Caco-2 (cell line): ENCODE data around the gene NAA30. TPM values are rescaled to one million over a fixed set of nuclear protein-coding genes. Genes with fewer than 3 reads are reported as not detected.

Source experiments
- BruUV-seq: library from RNA; stranded (reverse); fragments of 400-500 nt; replicated peaks from 2 replicates; lab custom pipeline; 2021; lab: Mats Ljungman, UMichigan
- CTCF ChIA-PET: fragments of 300-600 bp; sonication (Branson Sonifier 250); formaldehyde crosslinking; loops from one replicate; lab custom pipeline; 2022; ENCODE audit warnings: antibody characterized with exemption; lab: Charles Lee
- POLR2A ChIA-PET: fragments of 300-600 bp; sonication (Branson Sonifier 250); formaldehyde crosslinking; loops from one replicate; lab custom pipeline; 2022; ENCODE audit warnings: antibody characterized with exemption; lab: Charles Lee
- DNase-seq, 2 experiments: peaks; one replicate each; pipeline versions ENCODE4 v3.0.0 to v3.0.0-alpha.2; 2020 to 2022
- H3K27me3 ChIP-seq: replicated peaks from 2 replicates; pipeline ENCODE4 v1.6.0; 2011; ENCODE audit warnings: low read length; ENCODE audit not compliant: control insufficient read depth, insufficient read depth
- H3K36me3 ChIP-seq: 2 replicates; pipeline ENCODE4 v1.5.1; 2011; ENCODE audit warnings: low read length; ENCODE audit not compliant: control insufficient read depth, insufficient read depth
- H3K4me1 ChIP-seq: fragments of 250-450 bp; sonication (Bioruptor Pico); 2 replicates; pipeline ENCODE4 v1.5.1; 2020; ENCODE audit warnings: mild to moderate bottlenecking
- H3K4me3 ChIP-seq: 2 replicates; pipeline ENCODE4 v1.5.1; 2011; ENCODE audit warnings: low read depth, mild to moderate bottlenecking, control low read depth, low read length
- H3K9me3 ChIP-seq: fragments of 250-450 bp; sonication (Bioruptor Pico); 2 replicates; pipeline ENCODE4 v1.5.1; 2020; ENCODE audit warnings: mild to moderate bottlenecking, moderate library complexity
- H3K27ac Mint-ChIP-seq: one replicate; pipeline ENCODE4 v1.8.0; 2022; ENCODE audit warnings: mixed read lengths; ENCODE audit not compliant: unreplicated experiment
- H3K27me3 Mint-ChIP-seq: one replicate; pipeline ENCODE4 v1.8.0; 2022; ENCODE audit warnings: mixed read lengths; ENCODE audit not compliant: insufficient read depth, unreplicated experiment
- H3K36me3 Mint-ChIP-seq: one replicate; pipeline ENCODE4 v1.8.0; 2022; ENCODE audit warnings: mild to moderate bottlenecking, mixed read lengths; ENCODE audit not compliant: insufficient read depth, unreplicated experiment
- H3K4me1 Mint-ChIP-seq: one replicate; pipeline ENCODE4 v1.8.0; 2022; ENCODE audit warnings: low read depth, mixed read lengths; ENCODE audit not compliant: unreplicated experiment
- H3K4me3 Mint-ChIP-seq: one replicate; pipeline ENCODE4 v1.8.0; 2022; ENCODE audit warnings: mild to moderate bottlenecking, moderate library complexity, mixed read lengths; ENCODE audit not compliant: unreplicated experiment
- H3K9me3 Mint-ChIP-seq: one replicate; pipeline ENCODE4 v1.8.0; 2022; ENCODE audit warnings: mixed read lengths; ENCODE audit not compliant: unreplicated experiment
- intact Hi-C: fragments of 100-400 bp; cut with micrococcal nuclease; formaldehyde crosslinking; loops from one replicate; pipeline ENCODE4 v1.10.0; 2022; ENCODE audit not compliant: unreplicated experiment
- total RNA-seq: library from RNA; stranded (reverse); gene quantifications from 2 replicates; pipeline ENCODE4 v1.2.3, GENCODE V29; 2022
- TF ChIP-seq, protein P1 (sequence below), 2 experiments: fragments of 200-600 bp in 1 of 2; IDR thresholded peaks; 1 replicate in 1 of 2; 2 replicates in 1 of 2; pipeline versions ENCODE4 v1.5.1 to v1.8.0; 2011 to 2022; ENCODE audit warnings: antibody characterized with exemption in 1 of 2, control low read depth in 1 of 2, inconsistent platforms in 1 of 2, low read depth in 1 of 2, low read length in 1 of 2, mild to moderate bottlenecking in 1 of 2, moderate library complexity in 1 of 2; ENCODE audit not compliant: insufficient read depth in 1 of 2, severe bottlenecking in 1 of 2, unreplicated experiment in 1 of 2

NAA30 gene
- total RNA-seq, 1 experiment from 2014 or later, result 23.7 TPM

- H3K4me3 Mint-ChIP-seq, result peak overlapping the region; percentile 80
- ChIA-PET POLR2A (no interaction called here), CTCF (no interaction called here)
- no peaks in the 10 kb centered on the region for H3K9me3 Mint-ChIP-seq
- Histone ChIP-seq H3K27me3 (no peaks in the 10 kb centered on the region), H3K9me3 (no peaks in the 10 kb centered on the region), H3K36me3 (no peaks in the 10 kb centered on the region), H3K4me1 (peaks cover 13% of the 10 kb centered on the region), H3K4me3 (peak overlapping the region; percentile 94)
- no peak for DNase-seq
- TF ChIP-seq, protein P1, sequence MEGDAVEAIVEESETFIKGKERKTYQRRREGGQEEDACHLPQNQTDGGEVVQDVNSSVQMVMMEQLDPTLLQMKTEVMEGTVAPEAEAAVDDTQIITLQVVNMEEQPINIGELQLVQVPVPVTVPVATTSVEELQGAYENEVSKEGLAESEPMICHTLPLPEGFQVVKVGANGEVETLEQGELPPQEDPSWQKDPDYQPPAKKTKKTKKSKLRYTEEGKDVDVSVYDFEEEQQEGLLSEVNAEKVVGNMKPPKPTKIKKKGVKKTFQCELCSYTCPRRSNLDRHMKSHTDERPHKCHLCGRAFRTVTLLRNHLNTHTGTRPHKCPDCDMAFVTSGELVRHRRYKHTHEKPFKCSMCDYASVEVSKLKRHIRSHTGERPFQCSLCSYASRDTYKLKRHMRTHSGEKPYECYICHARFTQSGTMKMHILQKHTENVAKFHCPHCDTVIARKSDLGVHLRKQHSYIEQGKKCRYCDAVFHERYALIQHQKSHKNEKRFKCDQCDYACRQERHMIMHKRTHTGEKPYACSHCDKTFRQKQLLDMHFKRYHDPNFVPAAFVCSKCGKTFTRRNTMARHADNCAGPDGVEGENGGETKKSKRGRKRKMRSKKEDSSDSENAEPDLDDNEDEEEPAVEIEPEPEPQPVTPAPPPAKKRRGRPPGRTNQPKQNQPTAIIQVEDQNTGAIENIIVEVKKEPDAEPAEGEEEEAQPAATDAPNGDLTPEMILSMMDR (IDR thresholded peaks at IDR 0.05; ENCODE audit: insufficient read depth in 1 of 2, low read depth in 1 of 2, low read length in 1 of 2, severe bottlenecking in 1 of 2, unreplicated experiment in 1 of 2), result no peak
- H3K27me3 Mint-ChIP-seq, result no peaks in the 10 kb centered on the region
- H3K27ac Mint-ChIP-seq, result peak overlapping the region; percentile 81
- intact Hi-C loops, result loop anchor here (2.0 to 5.0 kb wide), 2 partner anchors 29 to 74 kb away; no protein-coding TSS in a partner anchor
- BruUV-seq, result no TSS peak
- H3K4me1 Mint-ChIP-seq, result no peaks in the 10 kb centered on the region
- peaks cover 25% of the 10 kb centered on the region for H3K36me3 Mint-ChIP-seq
Observed at GRCh38 chr14:57391517-57392195, 1.3 kb downstream of the NAA30 start.

- CTCF ChIA-PET, result no interaction called here
- Mint-ChIP-seq H3K4me1 (no peaks in the 10 kb centered on the region), H3K27ac (no peak overlapping the region), H3K36me3 (peaks cover 30% of the 10 kb centered on the region), H3K9me3 (no peaks in the 10 kb centered on the region), H3K4me3 (peak overlapping the region; percentile 80), H3K27me3 (no peaks in the 10 kb centered on the region)
- no peaks in the 10 kb centered on the region for H3K36me3 ChIP-seq
- TF ChIP-seq, protein P1 (IDR thresholded peaks at IDR 0.05; ENCODE audit: insufficient read depth in 1 of 2, low read depth in 1 of 2, low read length in 1 of 2, severe bottlenecking in 1 of 2, unreplicated experiment in 1 of 2), result no peak
- no peak for DNase-seq
- no peaks in the 10 kb centered on the region for H3K27me3 ChIP-seq
- peaks cover 13% of the 10 kb centered on the region for H3K4me1 ChIP-seq
- intact Hi-C loops, result loop anchor here (5.0 kb wide), 1 partner anchor 76 kb away; no protein-coding TSS in a partner anchor
- H3K4me3 ChIP-seq, result peak overlapping the region; percentile 14; the same call in 1 of the 2 replicates
- POLR2A ChIA-PET, result no interaction called here
- no peaks in the 10 kb centered on the region for H3K9me3 ChIP-seq
- BruUV-seq, result no TSS peak
Observed at GRCh38 chr14:57392830-57393229, 2.4 kb downstream of the NAA30 start.

DNA sequence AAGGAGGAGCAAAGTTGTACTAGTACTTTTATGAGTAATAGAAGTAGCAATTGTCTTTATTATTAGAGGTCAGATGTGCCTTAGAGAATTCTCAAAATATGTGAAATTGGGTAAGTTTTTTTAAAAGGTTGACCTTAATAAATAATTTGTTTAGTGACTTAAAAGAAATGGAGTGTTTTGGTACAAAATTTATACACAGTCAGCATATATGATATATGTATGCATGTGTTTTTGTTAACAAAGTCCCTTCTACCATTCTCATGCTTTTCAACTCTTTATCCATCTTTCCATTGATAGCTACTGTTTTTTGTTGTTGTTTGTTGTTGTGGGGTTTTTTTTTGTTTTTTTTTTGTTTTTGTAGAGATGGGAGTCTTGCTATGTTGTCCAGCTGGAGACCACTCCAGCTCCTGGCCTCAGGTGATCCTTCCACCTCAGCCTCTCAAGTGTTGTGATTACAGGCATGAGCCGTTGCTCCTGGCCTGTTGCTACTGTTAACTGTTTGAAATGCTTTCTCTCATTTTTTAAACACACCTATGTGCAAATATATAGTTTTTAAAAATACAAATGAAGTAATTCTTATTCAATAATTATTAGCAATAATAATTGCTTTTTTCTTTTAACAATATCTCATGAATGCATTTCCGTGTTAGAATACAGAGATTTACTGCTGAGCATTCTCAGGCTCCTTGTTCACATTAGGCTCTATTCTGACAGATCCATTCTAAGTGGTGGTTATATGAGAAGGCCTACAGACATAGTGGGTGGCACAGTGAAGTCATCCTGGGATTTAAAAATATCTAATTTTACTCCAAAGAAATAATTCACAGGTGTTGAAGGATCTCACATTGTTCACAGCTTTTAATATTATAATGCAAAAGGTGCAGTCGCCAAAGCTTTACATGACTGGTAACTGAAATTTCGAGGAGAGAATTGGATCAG, 10.4 kb downstream of the NAA30 start:
- TF ChIP-seq, protein P1 (IDR thresholded peaks at IDR 0.05; ENCODE audit: insufficient read depth in 1 of 2, low read depth in 1 of 2, low read length in 1 of 2, severe bottlenecking in 1 of 2, unreplicated experiment in 1 of 2), result no peak
- H3K36me3 ChIP-seq, result no peaks in the 10 kb centered on the region
- H3K4me3 Mint-ChIP-seq, result no peak overlapping the region
- peaks cover 13% of the 10 kb centered on the region for H3K4me1 ChIP-seq
- H3K27ac Mint-ChIP-seq, result no peak overlapping the region
- POLR2A ChIA-PET, result no interaction called here
- intact Hi-C loops, result no loop called here
- H3K27me3 Mint-ChIP-seq, result no peaks in the 10 kb centered on the region
- no peak overlapping the region for H3K4me3 ChIP-seq
- H3K9me3 Mint-ChIP-seq, result no peaks in the 10 kb centered on the region
- CTCF ChIA-PET, result interaction anchor here (0.6 kb wide), 1 partner anchor 30 kb away, joined by 3 read pairs; no protein-coding TSS in a partner anchor
- no peaks in the 10 kb centered on the region for H3K9me3 ChIP-seq
- peaks cover 59% of the 10 kb centered on the region for H3K36me3 Mint-ChIP-seq
- BruUV-seq, result no TSS peak
- peaks cover 9% of the 10 kb centered on the region for H3K4me1 Mint-ChIP-seq
- no peaks in the 10 kb centered on the region for H3K27me3 ChIP-seq
- DNase-seq, result no peak
